Smooth muscle cell (in vitro differentiated cells): ENCODE results near the gene DEF6. TPM values are rescaled to one million over a fixed set of nuclear protein-coding genes. Genes with fewer than 3 reads are reported as not detected.

ENCODE experiments used
- DNase-seq: peaks from one replicate; lab custom pipeline; 2025; ENCODE audit not compliant: unreplicated experiment; lab: John Stamatoyannopoulos, UW
- H2AFZ ChIP-seq: fragments of 200-600 bp; sonication (generic); 2 replicates; pipeline ENCODE4 v1.6.0; 2016; ENCODE audit warnings: antibody characterized with exemption, low read depth, mild to moderate bottlenecking
- H3F3A ChIP-seq: fragments of 200-600 bp; sonication (generic); 2 replicates; pipeline ENCODE4 v1.6.0; 2017; ENCODE audit warnings: antibody characterized with exemption, low read depth
- H3K27ac ChIP-seq: fragments of 200-600 bp; sonication (generic); 2 replicates; pipeline ENCODE4 v1.5.1; 2016; ENCODE audit warnings: low read depth, mild to moderate bottlenecking
- H3K27me3 ChIP-seq: fragments of 200-600 bp; sonication (generic); 2 replicates; pipeline ENCODE4 v1.6.1; 2016; ENCODE audit warnings: low read depth, mild to moderate bottlenecking
- H3K36me3 ChIP-seq: fragments of 200-600 bp; sonication (generic); 2 replicates; pipeline ENCODE4 v1.5.1; 2016; ENCODE audit warnings: low read depth
- H3K4me1 ChIP-seq: fragments of 200-600 bp; sonication (generic); 2 replicates; pipeline ENCODE4 v1.5.1; 2016; ENCODE audit warnings: low read depth
- H3K4me2 ChIP-seq: fragments of 200-600 bp; sonication (generic); 2 replicates; pipeline ENCODE4 v1.6.0; 2016; ENCODE audit warnings: mild to moderate bottlenecking
- H3K4me3 ChIP-seq: fragments of 200-600 bp; sonication (generic); 2 replicates; pipeline ENCODE4 v1.5.1; 2016; ENCODE audit warnings: mild to moderate bottlenecking
- H3K79me2 ChIP-seq: fragments of 200-600 bp; sonication (generic); 2 replicates; pipeline ENCODE4 v1.6.0; 2016; ENCODE audit warnings: low read depth, mild to moderate bottlenecking
- H3K9ac ChIP-seq: fragments of 200-600 bp; sonication (generic); 2 replicates; pipeline ENCODE4 v1.6.0; 2016; ENCODE audit warnings: low read depth
- H3K9me3 ChIP-seq: fragments of 200-600 bp; sonication (generic); replicated peaks from 2 replicates; pipeline ENCODE4 v1.5.1; 2016; ENCODE audit warnings: low read depth
- H4K20me1 ChIP-seq: fragments of 200-600 bp; sonication (generic); 2 replicates; pipeline ENCODE4 v1.6.0; 2016; ENCODE audit warnings: low read depth
- CTCF ChIP-seq: fragments of 200-600 bp; sonication (generic); IDR thresholded peaks from 2 replicates; pipeline ENCODE4 v1.5.1; 2017; ENCODE audit warnings: borderline replicate concordance, mild to moderate bottlenecking, antibody characterized with exemption; ENCODE audit not compliant: insufficient read depth, poor library complexity, severe bottlenecking
- WGBS: methylation state at CpG from one replicate; pipeline ENCODE4 v1.1.7; 2016; ENCODE audit warnings: low lambda C conversion rate; 5-methylcytosine and 5-hydroxymethylcytosine counted together
- polyA plus RNA-seq: library from polyadenylated mRNA; unstranded; fragments of >200 nt; fragmentation: Nextera tagmentation; extraction: Ambion mirVana; gene quantifications from 2 replicates; pipeline ENCODE4 v1.2.1, GENCODE V29; 2016
- total RNA-seq: library from RNA; depleted of rRNA; stranded (reverse); fragments of >200 nt; gene quantifications from 2 replicates; pipeline ENCODE4 v1.2.3, GENCODE V29; 2014

DEF6 gene
- total and polyA plus RNA-seq, 2 experiments from 2014 or later, result 2.8 to 3.6 TPM

GRCh38 chr6:35352735-35353134 lies 55.1 kb downstream of the DEF6 start:
- Histone ChIP-seq H3K4me2 (no peak overlapping the region), H3K9me3 (no peaks in the 10 kb centered on the region), H3K79me2 (peaks cover 61% of the 10 kb centered on the region), H3K27me3 (no peaks in the 10 kb centered on the region), H3K27ac (no peak overlapping the region), H4K20me1 (no peaks in the 10 kb centered on the region), H3F3A (no peaks in the 10 kb centered on the region), H3K36me3 (peaks cover 5% of the 10 kb centered on the region), H3K4me1 (no peaks in the 10 kb centered on the region), H3K9ac (no peak overlapping the region), H2AFZ (no peak overlapping the region), H3K4me3 (no peak overlapping the region)
- no peak for TF ChIP-seq CTCF
- 100% methylated on average over 2 of the region's 2 CpGs for WGBS
- DNase-seq, result no peak

GRCh38 chr6:35354361-35355135 lies 56.9 kb downstream of the DEF6 start:
- H3K79me2 ChIP-seq, result peaks cover 66% of the 10 kb centered on the region
- H3K4me1 ChIP-seq, result no peaks in the 10 kb centered on the region
- no peak for DNase-seq
- peaks cover 5% of the 10 kb centered on the region for H3K36me3 ChIP-seq
- H3K27ac ChIP-seq, result peak overlapping the region; percentile 76
- H3K9me3 ChIP-seq, result no peaks in the 10 kb centered on the region
- H3K4me3 ChIP-seq, result no peak overlapping the region
- no peak overlapping the region for H3K4me2 ChIP-seq
- WGBS, result 81% methylated on average over 13 of the region's 13 CpGs
- TF ChIP-seq CTCF, result no peak
- no peak overlapping the region for H3K9ac ChIP-seq
- H3F3A ChIP-seq, result peaks cover 5% of the 10 kb centered on the region
- H3K27me3 ChIP-seq, result no peaks in the 10 kb centered on the region
- no peaks in the 10 kb centered on the region for H4K20me1 ChIP-seq
- H2AFZ ChIP-seq, result no peak overlapping the region

- no peak overlapping the region for H2AFZ ChIP-seq
- H3K79me2 ChIP-seq, result peaks cover 54% of the 10 kb centered on the region
- H3K9me3 ChIP-seq, result no peaks in the 10 kb centered on the region
- no peaks in the 10 kb centered on the region for H3K27me3 ChIP-seq
- 100% methylated on average over 1 of the region's 1 CpG for WGBS
- DNase-seq, result no peak
- H4K20me1 ChIP-seq, result no peaks in the 10 kb centered on the region
- H3K4me3 ChIP-seq, result no peak overlapping the region
- peaks cover 6% of the 10 kb centered on the region for H3K4me1 ChIP-seq
- H3K27ac ChIP-seq, result no peak overlapping the region
- peaks cover 12% of the 10 kb centered on the region for H3F3A ChIP-seq
- no peak overlapping the region for H3K4me2 ChIP-seq
- no peak overlapping the region for H3K9ac ChIP-seq
- peaks cover 5% of the 10 kb centered on the region for H3K36me3 ChIP-seq
- no peak for TF ChIP-seq CTCF
These were observed 58.8 kb downstream of the DEF6 start for GRCh38 chr6:35356391-35356790.

- H3K36me3 ChIP-seq, result peaks cover 1% of the 10 kb centered on the region
- WGBS, result 94% methylated on average over 4 of the region's 4 CpGs
- H3K4me1 ChIP-seq, result peaks cover 17% of the 10 kb centered on the region
These were observed 60.1 kb downstream of the DEF6 start for GRCh38 chr6:35357677-35358076.

More at GRCh38 chr6:35357677-35358076, 60.1 kb downstream of the DEF6 start:
- H4K20me1 ChIP-seq, result no peaks in the 10 kb centered on the region
- H3K79me2 ChIP-seq, result peaks cover 53% of the 10 kb centered on the region
- DNase-seq, result no peak
- H3K27ac ChIP-seq, result no peak overlapping the region
- peaks cover 20% of the 10 kb centered on the region for H3F3A ChIP-seq
- no peaks in the 10 kb centered on the region for H3K9me3 ChIP-seq
- no peak overlapping the region for H3K4me2 ChIP-seq
- H3K9ac ChIP-seq, result no peak overlapping the region
- H2AFZ ChIP-seq, result no peak overlapping the region
- H3K4me3 ChIP-seq, result no peak overlapping the region
- TF ChIP-seq CTCF, result no peak
- no peaks in the 10 kb centered on the region for H3K27me3 ChIP-seq
